ENCODE results near the gene GAB3.
"Not testable (repeated sequence)": the region's sequence is repeated elsewhere in the genome, so short reads cannot be mapped to it uniquely, and the experiment has no call there.

GAB3 gene

GRCh38 chrX:154712781-154713740 is 37.8 kb downstream of the GAB3 start:
- peaks cover 17% of the 10 kb centered on the region for H3K4me1 ChIP-seq
- no peak overlapping the region for H3K27ac ChIP-seq
- peaks cover 42% of the 10 kb centered on the region for H3K27me3 ChIP-seq
- TF ChIP-seq Cebpa-rat (IDR thresholded peaks at IDR 0.05): no peak
- no peak overlapping the region for H3K9ac ChIP-seq
- no peak overlapping the region for H3K4me2 ChIP-seq
- peaks cover 17% of the 10 kb centered on the region; the same call in 1 of the 2 replicates for H4K20me1 ChIP-seq
- peaks cover 18% of the 10 kb centered on the region for H3K9me3 ChIP-seq
- H3K4me3 ChIP-seq: no peak overlapping the region
- H3K36me3 ChIP-seq: peaks cover 23% of the 10 kb centered on the region

GRCh38 chrX:154711264-154711663 is 39.6 kb downstream of the GAB3 start:
- H3K4me3 ChIP-seq: no peak overlapping the region
- peaks cover 11% of the 10 kb centered on the region; the same call in 1 of the 2 replicates for H4K20me1 ChIP-seq
- H3K4me2 ChIP-seq: no peak overlapping the region
- peaks cover 26% of the 10 kb centered on the region for H3K36me3 ChIP-seq
- no peaks in the 10 kb centered on the region; the same call in 1 of the 2 replicates for H3K4me1 ChIP-seq
- H3K9ac ChIP-seq: no peak overlapping the region
- peaks cover 31% of the 10 kb centered on the region for H3K27me3 ChIP-seq
- TF ChIP-seq Cebpa-rat (IDR thresholded peaks at IDR 0.05): no peak
- H3K27ac ChIP-seq: no peak overlapping the region
- H3K9me3 ChIP-seq: peaks cover 18% of the 10 kb centered on the region

DNA sequence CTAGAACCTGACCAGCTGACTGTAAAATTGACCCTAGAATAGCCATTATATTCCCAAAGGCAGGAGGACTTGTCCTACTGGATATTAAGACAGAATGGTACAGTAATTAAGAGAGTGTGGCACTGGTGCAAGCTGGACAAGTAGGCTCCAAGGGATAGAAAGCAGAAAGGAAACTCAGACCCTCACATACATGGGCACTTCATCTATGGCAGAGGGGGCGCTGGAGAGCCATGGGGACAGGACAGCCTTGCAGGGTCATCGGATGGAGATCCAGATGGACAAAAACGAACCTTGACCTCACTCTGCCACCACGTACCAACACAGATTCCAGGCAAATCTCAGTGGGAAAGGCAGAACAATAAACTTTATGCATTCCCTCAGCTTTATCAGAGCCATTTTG is 40.6 kb downstream of the GAB3 start:
- H3K4me2 ChIP-seq: no peak overlapping the region
- peaks cover 18% of the 10 kb centered on the region for H3K9me3 ChIP-seq
- no peaks in the 10 kb centered on the region; the same call in 1 of the 2 replicates for H3K4me1 ChIP-seq
- peaks cover 26% of the 10 kb centered on the region for H3K36me3 ChIP-seq
- peaks cover 28% of the 10 kb centered on the region for H3K27me3 ChIP-seq
- 0 out of 2 replicates have a peak, but pooled peaks cover 4% of the 10 kb centered on the region for H4K20me1 ChIP-seq
- no peak overlapping the region for H3K27ac ChIP-seq
- no peak overlapping the region for H3K4me3 ChIP-seq
- no peak for TF ChIP-seq Cebpa-rat (IDR thresholded peaks at IDR 0.05)
- no peak overlapping the region for H3K9ac ChIP-seq

DNA sequence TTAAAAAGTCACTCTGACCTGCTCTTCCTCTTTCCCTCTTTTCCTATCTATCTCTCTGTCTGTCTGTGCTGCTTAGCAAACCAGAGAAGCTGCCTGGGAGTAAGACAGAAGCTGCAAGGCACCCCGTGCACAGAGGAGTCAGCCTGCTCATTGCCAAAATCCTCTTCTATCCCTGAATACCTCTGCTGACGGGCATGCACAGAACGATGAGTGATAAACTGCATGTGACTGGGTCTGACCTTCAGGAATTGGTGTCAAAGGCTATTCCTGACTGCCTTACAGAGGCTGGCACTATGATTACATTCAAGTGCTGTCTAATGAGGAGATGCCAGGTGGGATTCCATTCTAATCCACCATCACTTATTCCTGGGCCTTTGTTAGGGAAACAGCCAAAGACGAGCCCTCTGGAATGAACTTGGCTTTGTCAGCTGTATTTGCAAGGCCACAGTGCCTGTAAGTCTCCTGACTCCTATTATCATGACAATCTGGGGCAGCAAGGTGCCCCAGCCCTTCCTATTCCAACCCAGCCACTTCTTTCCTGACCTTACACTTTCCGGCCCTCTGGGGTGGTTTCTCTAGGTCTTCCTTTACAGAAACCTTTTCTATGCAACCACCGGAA is 52.1 kb downstream of the GAB3 start:
- peak overlapping the region; percentile 51 for H3K4me2 ChIP-seq

DNA sequence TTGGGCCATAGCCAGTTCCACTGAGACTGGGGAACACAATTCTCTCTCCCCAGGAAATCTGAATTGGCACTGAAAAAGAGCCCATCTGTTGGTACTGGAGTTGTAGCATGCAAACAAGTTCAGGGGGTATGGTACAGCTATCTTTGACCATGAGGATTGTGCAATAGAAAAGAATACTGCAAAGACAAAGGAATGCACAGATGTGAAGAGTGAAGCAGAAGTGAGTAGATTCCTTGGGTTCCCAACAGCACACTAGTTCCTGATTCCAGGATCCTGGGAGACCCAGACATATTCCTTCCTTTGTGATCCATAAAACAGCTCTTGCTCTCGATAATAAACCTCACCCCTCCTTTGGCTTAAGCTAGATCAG is 54.2 kb downstream of the GAB3 start:
- peaks cover 54% of the 10 kb centered on the region for H3K4me1 ChIP-seq
- no peak overlapping the region for H3K4me3 ChIP-seq
- H4K20me1 ChIP-seq: no peaks in the 10 kb centered on the region
- TF ChIP-seq Cebpa-rat (IDR thresholded peaks at IDR 0.05): 0 out of 2 replicates have a peak, but pooled peaks have one; percentile 20
- no peak overlapping the region for H3K27ac ChIP-seq
- H3K36me3 ChIP-seq: peaks cover 16% of the 10 kb centered on the region
- H3K9ac ChIP-seq: no peak overlapping the region
- H3K4me2 ChIP-seq: peak overlapping the region; percentile 68
- H3K9me3 ChIP-seq: peaks cover 10% of the 10 kb centered on the region; the same call in 1 of the 2 replicates
- H3K27me3 ChIP-seq: peaks cover 54% of the 10 kb centered on the region

More for the DNA sequence above, 52.1 kb downstream of the GAB3 start:
- H3K27me3 ChIP-seq: peaks cover 70% of the 10 kb centered on the region
- H3K27ac ChIP-seq: peak overlapping the region; percentile 38; the same call in 1 of the 2 replicates
- H3K9me3 ChIP-seq: no peaks in the 10 kb centered on the region
- no peaks in the 10 kb centered on the region for H4K20me1 ChIP-seq
- H3K4me1 ChIP-seq: peaks cover 54% of the 10 kb centered on the region
- no peak overlapping the region for H3K9ac ChIP-seq
- peaks cover 10% of the 10 kb centered on the region; the same call in 1 of the 2 replicates for H3K36me3 ChIP-seq
- TF ChIP-seq Cebpa-rat (IDR thresholded peaks at IDR 0.05): no peak
- no peak overlapping the region for H3K4me3 ChIP-seq

GRCh38 chrX:154695911-154696675 is 54.8 kb downstream of the GAB3 start:
- TF ChIP-seq Cebpa-rat (IDR thresholded peaks at IDR 0.05): no peak
- H3K4me2 ChIP-seq: peak overlapping the region; percentile 68

GRCh38 chrX:154693394-154693793 is 57.5 kb downstream of the GAB3 start:
- Histone ChIP-seq H3K9ac (no peak overlapping the region), H3K4me3 (no peak overlapping the region), H3K9me3 (peaks cover 21% of the 10 kb centered on the region), H3K27me3 (peaks cover 31% of the 10 kb centered on the region), H3K4me2 (no peak overlapping the region), H3K36me3 (peaks cover 16% of the 10 kb centered on the region), H3K4me1 (peaks cover 39% of the 10 kb centered on the region), H4K20me1 (no peaks in the 10 kb centered on the region), H3K27ac (no peak overlapping the region)
- no peak for TF ChIP-seq Cebpa-rat (IDR thresholded peaks at IDR 0.05)

More at GRCh38 chrX:154695911-154696675, 54.8 kb downstream of the GAB3 start:
- peaks cover 16% of the 10 kb centered on the region for H3K36me3 ChIP-seq
- H3K4me1 ChIP-seq: peaks cover 54% of the 10 kb centered on the region
- peaks cover 13% of the 10 kb centered on the region; the same call in 1 of the 2 replicates for H3K9me3 ChIP-seq
- H4K20me1 ChIP-seq: no peaks in the 10 kb centered on the region
- H3K27ac ChIP-seq: peak overlapping the region; percentile 68
- peak overlapping the region; percentile 30; the same call in 1 of the 2 replicates for H3K9ac ChIP-seq
- H3K27me3 ChIP-seq: peaks cover 54% of the 10 kb centered on the region
- H3K4me3 ChIP-seq: no peak overlapping the region

- not testable (repeated sequence) for H3K36me3 ChIP-seq, H3K27me3 ChIP-seq, H3K27ac ChIP-seq, H3K4me3 ChIP-seq, H3K9ac ChIP-seq, H4K20me1 ChIP-seq, H3K4me2 ChIP-seq
- Histone ChIP-seq H3K4me1 (peaks cover 17% of the 10 kb centered on the region), H3K9me3 (peaks cover 46% of the 10 kb centered on the region)
These were observed 60.4 kb downstream of the GAB3 start for GRCh38 chrX:154690438-154690837.

DNA sequence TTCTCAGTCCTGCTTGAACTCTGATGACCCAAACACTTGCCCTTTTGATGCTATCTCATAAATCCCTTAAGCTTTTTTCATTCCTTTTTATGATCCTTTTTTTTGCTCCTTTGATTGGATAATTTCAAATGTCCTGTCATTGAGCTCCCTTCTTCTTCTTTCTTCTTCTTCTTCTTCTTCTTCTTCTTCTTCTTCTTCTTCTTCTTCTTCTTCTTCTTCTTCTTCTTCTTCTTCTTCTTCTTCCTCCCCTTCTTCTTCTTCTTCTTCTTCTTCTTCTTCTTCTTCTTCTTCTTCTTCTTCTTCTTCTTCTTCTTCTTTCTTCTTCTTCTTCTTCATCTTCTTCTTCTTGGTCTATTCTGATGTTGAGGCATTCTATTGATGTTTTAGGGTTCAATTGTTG is 78.8 kb downstream of the GAB3 start:
- H3K4me1 ChIP-seq, H3K4me3 ChIP-seq, H4K20me1 ChIP-seq, H3K9ac ChIP-seq, H3K27ac ChIP-seq, H3K36me3 ChIP-seq, H3K4me2 ChIP-seq: not testable (repeated sequence)
- Histone ChIP-seq H3K9me3 (peaks cover 43% of the 10 kb centered on the region), H3K27me3 (peaks cover 71% of the 10 kb centered on the region)

GRCh38 chrX:154670848-154671247 is 80.0 kb downstream of the GAB3 start:
- not testable (repeated sequence) for H3K27ac ChIP-seq, H3K4me1 ChIP-seq, H3K4me3 ChIP-seq, H3K9ac ChIP-seq, H3K36me3 ChIP-seq, H4K20me1 ChIP-seq, H3K4me2 ChIP-seq
- H3K27me3 ChIP-seq: peaks cover 60% of the 10 kb centered on the region
- peaks cover 43% of the 10 kb centered on the region for H3K9me3 ChIP-seq
